Omental fat pad (tissue), 4 donors: ENCODE data around the gene MARCOL. TPM values are rescaled to one million over a fixed set of nuclear protein-coding genes. Genes with fewer than 3 reads are reported as not detected.
"Not testable (repeated sequence)": the region's sequence is repeated elsewhere in the genome, so short reads cannot be mapped to it uniquely, and the experiment has no call there.

ENCODE experiments used
- ATAC-seq: fragments of 150-250 bp; one replicate; pipeline ENCODE4 v1.9.1; 2016; ENCODE audit warnings: mild to moderate bottlenecking, moderate library complexity; ENCODE audit not compliant: low FRiP score
- DNase-seq: peaks from one replicate; pipeline ENCODE4 v3.0.0-alpha.2; 2019; ENCODE audit warnings: low spot score
- CTCF ChIP-seq, 3 donors: fragments of 450-650 bp; IDR thresholded peaks; one replicate each; pipeline ENCODE4 v1.5.1; 2016 to 2017; ENCODE audit warnings: antibody characterized with exemption in 3 of 3, mild to moderate bottlenecking in 3 of 3, moderate library complexity in 2 of 3
- small RNA-seq: library from RNA; depleted of rRNA; stranded (forward); fragments of <200 nt; gene quantifications from one replicate; pipeline ENCODE3, GENCODE V24; 2016
- total RNA-seq, 4 donors: library from RNA; depleted of rRNA; stranded (reverse); fragments of >200 nt; gene quantifications; one replicate each; pipeline ENCODE4 v1.1.0, GENCODE V29; 2016

MARCOL gene
- total RNA-seq, 4 donors from 2014 or later = not detected

DNA sequence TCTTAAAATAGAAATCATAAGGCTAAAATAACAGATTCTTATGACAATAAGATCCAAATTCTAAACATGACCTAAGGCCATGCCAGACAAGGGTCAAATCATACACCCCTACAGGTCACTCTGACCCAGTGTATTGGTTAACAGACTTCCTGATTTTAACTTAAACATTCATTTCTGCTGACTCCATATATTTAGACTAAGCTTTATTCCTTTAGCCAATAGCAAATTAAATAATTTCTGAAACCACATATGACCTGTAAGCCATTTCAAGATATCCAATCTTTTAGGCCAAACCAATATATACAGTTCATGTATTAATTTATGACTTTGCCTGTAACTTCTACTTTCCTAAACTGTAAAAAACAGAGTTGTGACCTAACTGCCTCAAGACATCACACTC is 22.9 kb downstream of the MARCOL start:
- TF ChIP-seq CTCF (IDR thresholded peaks at IDR 0.05) = no peak
- DNase-seq = no peak
- ATAC-seq = no peak

DNA sequence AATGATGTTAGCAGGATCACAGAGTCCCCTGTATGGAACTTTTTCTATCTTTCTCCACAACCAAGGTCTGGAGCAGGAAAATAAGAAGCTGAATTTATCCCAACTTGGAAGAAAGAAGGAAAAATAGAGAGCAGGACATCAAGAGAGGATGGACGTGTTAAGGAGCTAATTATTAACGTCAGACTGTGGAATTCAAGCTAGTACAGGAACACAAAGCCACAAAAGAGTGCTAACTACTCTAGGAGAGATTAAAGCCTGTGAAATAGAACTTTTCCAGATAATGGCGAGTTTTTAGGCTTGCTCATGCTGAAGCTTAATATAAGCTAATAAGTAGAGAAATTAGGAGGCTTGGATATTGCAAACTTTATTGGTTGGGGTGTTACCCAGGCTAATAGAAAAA is 29.6 kb downstream of the MARCOL start:
- TF ChIP-seq CTCF (IDR thresholded peaks at IDR 0.05) = no peak
- ATAC-seq (no peak), DNase-seq (no peak)

DNA sequence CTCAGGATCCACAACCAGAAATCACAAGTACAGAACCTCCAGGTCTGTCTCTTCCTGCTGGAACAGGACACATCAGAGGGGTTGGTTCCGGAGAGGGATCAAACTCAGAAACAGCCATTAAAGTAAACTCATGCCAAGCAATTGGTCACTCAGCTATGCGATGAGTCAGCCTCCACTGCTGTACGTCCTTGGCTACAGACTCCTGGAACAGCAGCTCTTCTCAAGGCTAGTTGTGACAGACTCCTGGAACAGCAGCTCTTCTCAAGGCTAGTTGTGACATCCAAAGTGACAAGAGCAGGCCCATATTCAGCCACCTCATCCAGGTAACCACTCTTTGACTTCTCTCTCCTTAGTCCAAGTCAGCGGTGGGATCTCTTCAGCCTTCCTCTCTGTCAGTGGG is 30.2 kb downstream of the MARCOL start, which contains the start of gene SPINK13:
SPINK13 (plus strand) TSS at position 229 of the 400 bp plus-strand sequence. CDS start 1,279 bp downstream, outside the sequence.
- DNase-seq (no peak), ATAC-seq (no peak)
- no peak for TF ChIP-seq CTCF (IDR thresholded peaks at IDR 0.05)

GRCh38 chr5:148275129-148275528 is 36.8 kb downstream of the MARCOL start:
- not testable (repeated sequence) for DNase-seq, ATAC-seq

DNA sequence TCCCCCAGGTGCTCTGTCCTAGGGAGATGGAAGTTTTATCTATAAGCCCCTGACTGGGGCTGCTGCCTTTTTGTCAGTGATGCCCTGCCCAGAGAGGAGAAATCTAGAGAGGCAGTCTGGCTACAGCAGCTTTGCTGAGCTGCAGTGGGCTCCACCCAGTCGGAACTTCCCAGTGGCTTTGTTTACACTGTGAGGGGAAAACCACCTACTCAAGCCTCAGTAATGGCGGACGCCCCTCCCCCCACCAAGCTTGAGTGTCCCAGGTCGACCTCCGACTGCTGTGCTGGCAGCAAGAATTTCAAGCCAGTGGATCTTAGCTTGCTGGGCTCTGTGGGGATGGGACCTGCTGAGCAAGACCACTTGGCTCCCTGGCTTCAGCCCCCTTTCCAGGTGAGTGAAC is 42.6 kb downstream of the MARCOL start:
- not testable (repeated sequence) for DNase-seq, ATAC-seq

GRCh38 chr5:148281336-148281735 is 43.0 kb downstream of the MARCOL start:
- DNase-seq, ATAC-seq: not testable (repeated sequence)

DNA sequence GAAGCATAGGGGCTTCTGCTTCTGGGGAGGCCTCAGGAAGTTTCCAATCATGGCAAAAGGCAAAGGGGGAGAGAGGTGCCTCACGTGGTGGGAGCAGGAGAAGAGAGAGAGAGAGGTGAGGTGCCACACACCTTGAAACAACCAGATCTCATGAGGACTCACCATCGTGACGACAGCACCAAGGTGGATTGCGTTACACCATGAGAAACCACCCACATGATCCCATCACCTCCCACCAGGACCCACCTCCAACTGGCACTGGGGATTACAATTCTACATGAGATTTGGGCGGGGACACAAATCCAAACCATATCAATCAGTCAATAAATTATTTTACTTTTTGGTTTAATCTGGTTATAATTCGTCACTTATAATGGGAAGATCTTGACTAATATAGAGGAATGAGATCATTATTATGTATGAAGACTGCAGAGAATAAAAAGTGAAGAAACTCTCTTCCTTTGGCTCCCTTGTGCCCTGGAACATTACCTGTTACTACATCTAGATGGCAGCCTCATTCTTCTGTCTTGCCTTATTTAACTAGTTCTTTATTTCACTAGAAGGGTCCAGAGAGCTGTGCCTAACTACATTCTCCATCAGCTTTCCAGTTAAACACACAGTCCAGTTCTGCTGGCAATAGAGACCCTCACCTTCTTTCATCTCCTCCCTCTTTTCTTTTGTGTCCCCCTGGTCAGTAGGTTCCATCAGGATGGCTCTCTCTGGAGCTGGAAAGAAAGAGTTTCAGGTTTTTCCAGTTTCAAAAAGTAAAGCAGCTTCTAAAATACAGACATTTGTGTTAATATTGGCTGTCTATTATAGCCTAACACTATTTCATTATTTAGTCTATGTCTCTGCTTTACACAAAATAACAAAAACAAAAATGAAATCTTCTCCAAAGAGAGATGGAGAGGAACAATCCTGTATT is 52.2 kb downstream of the MARCOL start:
- no peak for TF ChIP-seq CTCF (IDR thresholded peaks at IDR 0.05)
- ATAC-seq (no peak), DNase-seq (no peak)

Small RNA genes lying within 50 kb of the gene (small RNA-seq; reads per million reads assigned to genes)
- not detected for gene HMGN1P16

Other genes starting within 250 kb of the MARCOL start
- 1 to 10 TPM in 1 of 4 donors, under 1 TPM in 2, not detected in 1; 0.31 to 3.2 (median 0.60) TPM for gene SPINK5, start 174.5 kb upstream of the MARCOL start, total RNA-seq
- gene SPINK14, start 70.0 kb upstream of the MARCOL start, total RNA-seq = not detected
- 1 to 10 TPM in 1 of 4 donors, not detected in 3; 1.6 TPM for gene SPINK6, start 35.5 kb upstream of the MARCOL start, total RNA-seq
- not detected for gene SPINK13, start 30.3 kb downstream of the MARCOL start, total RNA-seq
- not detected for gene SPINK7, start 73.9 kb downstream of the MARCOL start, total RNA-seq
- gene SPINK9, start 97.0 kb downstream of the MARCOL start, total RNA-seq = not detected
- 10 to 100 TPM; 27.1 to 82.5 (median 53.6) TPM for gene FBXO38, start 145.4 kb downstream of the MARCOL start, total RNA-seq